Transverse colon (tissue), 4 donors: Measurements from ENCODE around the gene PSMB11. TPM values are rescaled to one million over a fixed set of nuclear protein-coding genes. Genes with fewer than 3 reads are reported as not detected.

Source experiments
- DNase-seq: peaks from one replicate; pipeline ENCODE4 v3.0.0-alpha.2; 2019
- H3K27ac ChIP-seq, 4 donors: fragments of 200-600 bp; sonication (generic); 2 replicates each; pipeline ENCODE4 v1.5.1; 2016 to 2018; ENCODE audit warnings: inconsistent platforms in 4 of 4
- H3K27me3 ChIP-seq: fragments of 200-600 bp; sonication (generic); 2 replicates; pipeline ENCODE4 v1.5.1; 2017; ENCODE audit warnings: inconsistent platforms
- H3K36me3 ChIP-seq, 4 donors: fragments of 200-600 bp; sonication (generic); 2 replicates each; pipeline ENCODE4 v1.5.1; 2017 to 2019; ENCODE audit warnings: inconsistent platforms in 4 of 4
- H3K4me1 ChIP-seq, 4 donors: fragments of 200-600 bp; sonication (generic); 2 replicates each; pipeline ENCODE4 v1.5.1; 2017 to 2020; ENCODE audit warnings: inconsistent platforms in 4 of 4
- H3K4me3 ChIP-seq, 4 donors: fragments of 200-600 bp; sonication (generic); 1 replicate in 1 of 4; 2 replicates in 3 of 4; pipeline versions ENCODE4 v1.5.1 to v1.6.1; 2017 to 2019; ENCODE audit warnings: inconsistent platforms in 4 of 4
- H3K9me3 ChIP-seq, 2 donors: fragments of 200-600 bp; sonication (generic); 2 replicates each; pipeline ENCODE4 v1.5.1; 2017 to 2019; ENCODE audit warnings: inconsistent platforms in 2 of 2
- EP300 ChIP-seq: sonication (generic); formaldehyde crosslinking; IDR thresholded peaks from one replicate; pipeline ENCODE4 v1.6.1; 2017; ENCODE audit warnings: antibody characterized with exemption, low read depth
- POLR2A ChIP-seq: fragments of 450-650 bp; IDR thresholded peaks from one replicate; pipeline ENCODE4 v1.6.1; 2016; ENCODE audit warnings: antibody characterized with exemption, mild to moderate bottlenecking, moderate library complexity
- POLR2AphosphoS5 ChIP-seq, 3 donors: sonication (generic); formaldehyde crosslinking; IDR thresholded peaks; one replicate each; pipeline ENCODE4 v1.6.1; 2016; ENCODE audit warnings: antibody characterized with exemption in 3 of 3
- WGBS, 2 donors: methylation state at CpG; one replicate each; pipeline ENCODE4 v1.1.5; 2018; ENCODE audit warnings: low coverage in 1 of 2; 5-methylcytosine and 5-hydroxymethylcytosine counted together
- in situ Hi-C, 4 donors: fragments of 200-750 bp; cut with MboI; loops; one replicate each; pipeline versions ENCODE4 v1.15.0 to v1.15.1; 2017; ENCODE audit warnings: low sequenced_read_pairs in 3 of 4, low pct_ligation_motif_present in 1 of 4, low pct_unique_long_range_greater_than_20kb in 1 of 4
- intact Hi-C: fragments of 100-400 bp; cut with DNase I; formaldehyde crosslinking; loops from one replicate; pipeline ENCODE4 v1.15.1; 2023; ENCODE audit warnings: low total_unique reads
- total RNA-seq, 4 donors: library from RNA; depleted of rRNA; stranded (reverse); fragments of >200 nt; gene quantifications; one replicate each; pipeline ENCODE4 v1.1.0, GENCODE V29; 2016
- TF ChIP-seq, protein P1 (sequence below), 5 experiments: fragments of 200-600 bp in 3 of 5; fragments of 450-650 bp in 2 of 5; sonication (generic) in 3 of 5; IDR thresholded peaks; 1 replicate in 2 of 5; 2 replicates in 3 of 5; pipeline ENCODE4 v1.5.1; 2016 to 2017; ENCODE audit warnings: antibody characterized with exemption in 5 of 5, inconsistent platforms in 3 of 5, mild to moderate bottlenecking in 2 of 5, moderate library complexity in 1 of 5

PSMB11 gene
- total RNA-seq, 4 donors from 2014 or later: not detected

GRCh38 chr14:23055621-23056144 is 13.7 kb downstream of the PSMB11 start:
- no peaks in the 10 kb centered on the region for H3K9me3 ChIP-seq
- 61% methylated on average over 3 of the region's 6 CpGs; no CpG with 5 or more reads in 1 of the 2 donors for WGBS, 2 donors

GRCh38 chr14:23056145-23056955 is 14.3 kb downstream of the PSMB11 start:
- in situ Hi-C loops: no loop called here
- 5 to 8% methylated on average over 5 to 17 of the region's 17 CpGs for WGBS, 2 donors
- H3K4me3 ChIP-seq: peak overlapping the region in 2 of 4 donors; percentile 68 to 76
- peaks cover 0 to 22% (median 11%) of the 10 kb centered on the region in 4 donors for H3K36me3 ChIP-seq
- H3K9me3 ChIP-seq: no peaks in the 10 kb centered on the region
- no peaks in the 10 kb centered on the region for H3K27me3 ChIP-seq
- TF ChIP-seq EP300: no peak
- TF ChIP-seq, protein P1, sequence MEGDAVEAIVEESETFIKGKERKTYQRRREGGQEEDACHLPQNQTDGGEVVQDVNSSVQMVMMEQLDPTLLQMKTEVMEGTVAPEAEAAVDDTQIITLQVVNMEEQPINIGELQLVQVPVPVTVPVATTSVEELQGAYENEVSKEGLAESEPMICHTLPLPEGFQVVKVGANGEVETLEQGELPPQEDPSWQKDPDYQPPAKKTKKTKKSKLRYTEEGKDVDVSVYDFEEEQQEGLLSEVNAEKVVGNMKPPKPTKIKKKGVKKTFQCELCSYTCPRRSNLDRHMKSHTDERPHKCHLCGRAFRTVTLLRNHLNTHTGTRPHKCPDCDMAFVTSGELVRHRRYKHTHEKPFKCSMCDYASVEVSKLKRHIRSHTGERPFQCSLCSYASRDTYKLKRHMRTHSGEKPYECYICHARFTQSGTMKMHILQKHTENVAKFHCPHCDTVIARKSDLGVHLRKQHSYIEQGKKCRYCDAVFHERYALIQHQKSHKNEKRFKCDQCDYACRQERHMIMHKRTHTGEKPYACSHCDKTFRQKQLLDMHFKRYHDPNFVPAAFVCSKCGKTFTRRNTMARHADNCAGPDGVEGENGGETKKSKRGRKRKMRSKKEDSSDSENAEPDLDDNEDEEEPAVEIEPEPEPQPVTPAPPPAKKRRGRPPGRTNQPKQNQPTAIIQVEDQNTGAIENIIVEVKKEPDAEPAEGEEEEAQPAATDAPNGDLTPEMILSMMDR (IDR thresholded peaks at IDR 0.05): peak; percentile 59 to 71 (median 64)
- DNase-seq: peak; percentile 80
- H3K27ac ChIP-seq: peak overlapping the region in 1 of 4 donors; percentile 8
- intact Hi-C loops: no loop called here
- H3K4me1 ChIP-seq: peaks cover 10 to 26% (median 17%) of the 10 kb centered on the region in 4 donors

More at GRCh38 chr14:23055621-23056144, 13.7 kb downstream of the PSMB11 start:
- no peak for DNase-seq
- H3K36me3 ChIP-seq: peaks cover 0 to 15% (median 7%) of the 10 kb centered on the region in 4 donors
- intact Hi-C loops (no loop called here), in situ Hi-C loops (no loop called here)
- no peak overlapping the region for H3K27ac ChIP-seq
- TF ChIP-seq POLR2A (no peak), POLR2AphosphoS5 (IDR thresholded peaks at IDR 0.05) (no peak), EP300 (no peak)
- TF ChIP-seq, protein P1 (IDR thresholded peaks at IDR 0.05): no peak
- H3K27me3 ChIP-seq: no peaks in the 10 kb centered on the region
- peaks cover 10 to 26% (median 17%) of the 10 kb centered on the region in 4 donors for H3K4me1 ChIP-seq
- no peak overlapping the region for H3K4me3 ChIP-seq

DNA sequence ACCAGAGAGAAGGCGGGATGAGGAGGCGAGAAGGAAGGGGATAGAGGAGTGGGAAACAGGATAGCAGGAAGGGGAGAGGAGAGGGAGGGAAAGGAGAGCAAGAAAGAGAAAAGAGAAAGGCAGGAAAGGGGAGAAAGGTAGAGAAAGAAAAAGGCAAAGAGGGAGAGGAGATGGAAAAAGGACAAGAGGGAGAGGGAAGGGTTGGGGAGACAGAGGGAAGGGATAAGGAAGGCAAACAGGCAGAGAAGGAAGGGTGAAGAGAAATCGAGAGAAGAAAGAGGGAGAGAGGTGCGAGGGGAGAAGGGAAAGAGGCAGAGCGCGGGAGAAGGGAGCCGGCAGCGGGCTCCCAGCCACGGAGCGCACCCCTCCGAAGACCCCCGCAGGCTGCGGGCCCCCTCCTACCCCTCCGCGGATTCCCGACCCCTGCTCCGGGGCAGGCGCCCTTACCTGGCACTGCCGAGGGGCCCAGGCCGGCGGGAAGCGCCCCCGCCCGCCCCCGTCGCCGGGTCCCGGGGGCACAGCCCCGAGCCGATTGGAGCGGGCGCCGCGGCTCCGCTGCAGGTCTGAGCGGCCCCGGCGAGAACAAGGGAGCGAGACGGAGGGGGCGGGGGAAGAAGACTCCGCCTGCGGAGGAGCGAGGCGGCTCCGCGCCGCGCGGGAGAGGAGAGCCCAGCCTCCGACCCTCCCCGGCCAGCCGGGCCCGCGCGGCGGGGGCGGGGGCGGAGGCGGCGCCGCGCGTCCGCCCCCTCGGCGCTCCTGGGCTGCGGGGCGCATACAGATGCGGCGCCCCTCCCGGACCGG is 15.1 kb downstream of the PSMB11 start, which contains the start of gene CDH24:
CDH24 (minus strand) TSS at position 565 of the 801 bp plus-strand sequence. CDS start 1,787 bp downstream, outside the sequence.
- 6 to 10% methylated on average over 10 to 14 of the region's 73 CpGs for WGBS, 2 donors
- intact Hi-C loops: no loop called here
- in situ Hi-C loops: no loop called here

More for the DNA sequence above, 15.1 kb downstream of the PSMB11 start, which contains the start of gene CDH24:
- Histone ChIP-seq H3K36me3 (peaks cover 0 to 26% (median 13%) of the 10 kb centered on the region in 4 donors), H3K27me3 (no peaks in the 10 kb centered on the region), H3K27ac (peak within 1 kb of the TSS; percentile 57 to 86 (median 86)), H3K4me3 (peak within 1 kb of the TSS; percentile 49 to 81 (median 72)), H3K4me1 (peaks cover 10 to 26% (median 18%) of the 10 kb centered on the region in 4 donors), H3K9me3 (no peaks in the 10 kb centered on the region)
- TF ChIP-seq POLR2A: no peak
- TF ChIP-seq, protein P1 (IDR thresholded peaks at IDR 0.05): no peak
- peak; percentile 84 for DNase-seq
